ENCODE results near the gene PPM1K.

Gene PPM1K

GRCh38 chr4:88217169-88217568 is 67.2 kb downstream of the PPM1K start:
- DNase-seq (ENCODE audit: low read depth in 3 of 3): no peak

GRCh38 chr4:88216395-88216794 is 68.0 kb downstream of the PPM1K start:
- DNase-seq (ENCODE audit: low read depth in 3 of 3): no peak

DNA sequence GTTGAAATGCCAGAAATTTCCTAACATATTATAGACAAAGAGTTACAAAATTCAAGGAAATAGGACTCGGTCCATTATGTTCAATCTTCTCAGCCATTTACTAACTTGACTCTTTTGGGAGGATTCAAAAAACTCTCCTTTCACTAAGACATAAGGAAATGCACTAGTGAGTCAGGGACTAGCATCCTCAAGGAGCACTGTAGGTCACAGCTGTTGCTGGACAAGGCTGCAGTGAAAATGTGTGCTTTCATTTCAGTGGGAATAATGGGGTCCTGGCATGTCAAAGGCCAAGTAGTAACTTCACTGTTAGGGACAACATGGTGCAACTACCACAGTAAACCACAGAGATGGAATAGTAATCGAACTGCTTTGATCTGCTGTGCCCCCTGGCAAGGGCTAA is 69.0 kb downstream of the PPM1K start:
- no peak for DNase-seq (ENCODE audit: low read depth in 3 of 3)

DNA sequence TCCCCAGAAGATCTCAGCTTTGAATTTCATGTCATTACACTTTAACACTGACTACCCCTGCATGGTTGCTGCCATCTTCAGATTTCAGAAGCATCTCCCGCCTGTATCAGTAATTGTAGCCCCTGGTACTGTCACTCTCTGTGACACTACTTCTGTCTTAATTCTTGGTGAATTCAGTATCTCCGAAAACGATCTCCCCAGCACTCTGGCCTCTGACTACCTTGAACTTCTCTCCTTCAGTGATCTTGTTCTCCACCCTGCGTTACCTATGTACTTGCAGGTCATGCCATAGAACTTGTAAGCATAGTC is 72.2 kb downstream of the PPM1K start:
- DNase-seq (ENCODE audit: low read depth in 3 of 3): no peak

- peak in 2 of 3 experiments; percentile 25 to 43 for DNase-seq (ENCODE audit: low read depth in 3 of 3)
These were observed 72.7 kb downstream of the PPM1K start for GRCh38 chr4:88211473-88212252.

- DNase-seq (ENCODE audit: low read depth in 3 of 3): no peak
These were observed 76.2 kb downstream of the PPM1K start for GRCh38 chr4:88208156-88208555.

Measured in stimulated activated CD4-positive, alpha-beta T cell treated with anti-CD3 and anti-CD28 coated beads, TNF-alpha, amount 100 ng/mL, for 24 hours (primary cell).